WTC11 (cell line): ENCODE results near the gene DENND5A. TPM values are rescaled to one million over a fixed set of nuclear protein-coding genes. Genes with fewer than 3 reads are reported as not detected.
"Not testable (repeated sequence)": the region's sequence is repeated elsewhere in the genome, so short reads cannot be mapped to it uniquely, and the experiment has no call there.

Source experiments
- ATAC-seq: fragments of 200-7000 bp; cut with Tn5 transposase; 2 replicates; pipeline ENCODE4 v1.10.0; 2021; ENCODE audit warnings: mild to moderate bottlenecking, moderate library complexity
- CTCF ChIA-PET: fragments of 300-600 bp; sonication (Branson Sonifier 250); formaldehyde crosslinking; loops from one replicate; lab custom pipeline; 2021; ENCODE audit warnings: antibody characterized with exemption; lab: Charles Lee
- POLR2A ChIA-PET: fragments of 350-600 bp; sonication (Branson Sonifier 250); formaldehyde crosslinking; loops from one replicate; lab custom pipeline; 2021; ENCODE audit warnings: antibody characterized with exemption; lab: Charles Lee
- DNase-seq: peaks from one replicate; pipeline ENCODE4 v3.0.0; 2021; ENCODE audit warnings: low spot score
- H3K27ac Mint-ChIP-seq: 2 replicates; pipeline ENCODE4 v1.8.0; 2021; ENCODE audit warnings: mixed read lengths
- H3K27me3 Mint-ChIP-seq: 2 replicates; pipeline ENCODE4 v1.8.0; 2021; ENCODE audit warnings: low read depth, mild to moderate bottlenecking, moderate library complexity, mixed read lengths
- H3K36me3 Mint-ChIP-seq: 2 replicates; pipeline ENCODE4 v1.8.0; 2021; ENCODE audit warnings: mixed read lengths
- H3K4me1 Mint-ChIP-seq: 2 replicates; pipeline ENCODE4 v1.8.0; 2022; ENCODE audit warnings: mixed read lengths
- H3K4me3 Mint-ChIP-seq: 2 replicates; pipeline ENCODE4 v1.8.0; 2021; ENCODE audit warnings: mild to moderate bottlenecking, moderate library complexity, mixed read lengths
- H3K9me3 Mint-ChIP-seq: 2 replicates; pipeline ENCODE4 v1.8.0; 2021; ENCODE audit warnings: mixed read lengths
- AR ChIP-seq: fragments of 250-450 bp; sonication (Bioruptor Pico); IDR thresholded peaks from 2 replicates; pipeline ENCODE4 v1.9.0; 2021; ENCODE audit warnings: mild to moderate bottlenecking
- ATF1 ChIP-seq: sonication (generic); formaldehyde crosslinking; IDR thresholded peaks from 2 replicates; pipeline ENCODE4 v1.8.1; 2023; ENCODE audit warnings: mild to moderate bottlenecking, moderate library complexity, missing genetic modification reagents
- CBFB ChIP-seq: sonication (generic); formaldehyde crosslinking; IDR thresholded peaks from 2 replicates; pipeline ENCODE4 v1.8.1; 2022; ENCODE audit warnings: mild to moderate bottlenecking, low read depth, missing genetic modification reagents
- E2F4 ChIP-seq: sonication (generic); formaldehyde crosslinking; IDR thresholded peaks from 2 replicates; pipeline ENCODE4 v1.8.1; 2022; ENCODE audit warnings: low read depth, mild to moderate bottlenecking, moderate library complexity, missing genetic modification reagents, borderline replicate concordance
- ELF4 ChIP-seq: sonication (generic); formaldehyde crosslinking; IDR thresholded peaks from 2 replicates; pipeline ENCODE4 v1.8.1; 2022; ENCODE audit warnings: low read depth, mild to moderate bottlenecking, moderate library complexity, missing genetic modification reagents
- FOXP1 ChIP-seq: sonication (generic); formaldehyde crosslinking; IDR thresholded peaks from 2 replicates; pipeline ENCODE4 v1.8.0; 2022; ENCODE audit warnings: missing genetic modification reagents, mild to moderate bottlenecking, moderate library complexity, borderline replicate concordance
- JAZF1 ChIP-seq: fragments of 250-450 bp; sonication (Bioruptor Pico); IDR thresholded peaks from 2 replicates; pipeline ENCODE4 v1.9.0; 2021; ENCODE audit warnings: moderate library complexity, mild to moderate bottlenecking, inconsistent platforms
- MLX ChIP-seq: sonication (generic); formaldehyde crosslinking; IDR thresholded peaks from 2 replicates; pipeline ENCODE4 v1.8.1; 2023; ENCODE audit warnings: mild to moderate bottlenecking, missing genetic modification reagents, moderate library complexity
- MXD4 ChIP-seq: fragments of 250-450 bp; sonication (Bioruptor Pico); IDR thresholded peaks from 2 replicates; pipeline ENCODE4 v1.8.0; 2021; ENCODE audit warnings: mild to moderate bottlenecking, moderate library complexity, borderline replicate concordance
- MYBL2 ChIP-seq: sonication (generic); formaldehyde crosslinking; IDR thresholded peaks from 2 replicates; pipeline ENCODE4 v1.8.1; 2023; ENCODE audit warnings: mild to moderate bottlenecking, moderate library complexity, missing genetic modification reagents
- NFE2L1 ChIP-seq: sonication (generic); formaldehyde crosslinking; IDR thresholded peaks from 2 replicates; pipeline ENCODE4 v1.8.1; 2023; ENCODE audit warnings: missing genetic modification reagents
- NR1H2 ChIP-seq: sonication (generic); formaldehyde crosslinking; IDR thresholded peaks from 2 replicates; pipeline ENCODE4 v1.9.0; 2021; ENCODE audit warnings: mild to moderate bottlenecking, moderate library complexity, missing genetic modification reagents
- RELA ChIP-seq: sonication (generic); formaldehyde crosslinking; IDR thresholded peaks from 2 replicates; pipeline ENCODE4 v1.8.1; 2022; ENCODE audit warnings: missing genetic modification reagents, mild to moderate bottlenecking, borderline replicate concordance
- SMAD4 ChIP-seq: sonication (generic); formaldehyde crosslinking; IDR thresholded peaks from 2 replicates; pipeline ENCODE4 v1.8.0; 2022; ENCODE audit warnings: mild to moderate bottlenecking, missing genetic modification reagents
- TCF7 ChIP-seq: sonication (generic); formaldehyde crosslinking; IDR thresholded peaks from 2 replicates; pipeline ENCODE4 v1.8.0; 2022; ENCODE audit warnings: mild to moderate bottlenecking, low read depth, missing genetic modification reagents, moderate library complexity
- TEAD1 ChIP-seq: sonication (generic); formaldehyde crosslinking; IDR thresholded peaks from 2 replicates; pipeline ENCODE4 v1.8.0; 2022; ENCODE audit warnings: mild to moderate bottlenecking, missing genetic modification reagents
- ZBTB21 ChIP-seq: sonication (generic); formaldehyde crosslinking; IDR thresholded peaks from 2 replicates; pipeline ENCODE4 v1.8.1; 2023; ENCODE audit warnings: mild to moderate bottlenecking, missing genetic modification reagents, borderline replicate concordance
- ZNF121 ChIP-seq: sonication (generic); formaldehyde crosslinking; IDR thresholded peaks from 2 replicates; pipeline ENCODE4 v1.8.0; 2023; ENCODE audit warnings: missing genetic modification reagents
- ZNF423 ChIP-seq: fragments of 250-450 bp; sonication (Bioruptor Pico); IDR thresholded peaks from 2 replicates; pipeline ENCODE4 v2.1.2; 2022; ENCODE audit warnings: mild to moderate bottlenecking, moderate library complexity
- ZNF425 ChIP-seq: fragments of 250-450 bp; sonication (Bioruptor Pico); conservative IDR thresholded peaks from 2 replicates; pipeline ENCODE4 v1.9.0; 2021; ENCODE audit warnings: mild to moderate bottlenecking
- total RNA-seq: library from RNA; stranded (reverse); gene quantifications from 3 replicates; pipeline ENCODE4 v1.2.3, GENCODE V29; 2021

The DENND5A gene
- total RNA-seq, 1 experiment from 2014 or later = 69.3 TPM

GRCh38 chr11:9210224-9210921 lies 54.8 kb downstream of the DENND5A start:
- ChIA-PET POLR2A (no interaction called here), CTCF (no interaction called here)
- ATAC-seq = no peak
- Mint-ChIP-seq H3K27me3 (no peaks in the 10 kb centered on the region), H3K4me3 (no peak overlapping the region), H3K4me1 (peaks cover 19% of the 10 kb centered on the region), H3K36me3 (no peaks in the 10 kb centered on the region), H3K9me3 (no peaks in the 10 kb centered on the region), H3K27ac (no peak overlapping the region; the same call in 1 of the 2 replicates)
- TF ChIP-seq MLX = no peak
- no peak for TF ChIP-seq TCF7
- no peak for TF ChIP-seq NR1H2
- TF ChIP-seq TEAD1 (CRISPR knock-in tag) = no peak
- TF ChIP-seq RELA (CRISPR knock-in tag) = no peak
- peak; percentile 85 for TF ChIP-seq ZNF121 (CRISPR knock-in tag)
- TF ChIP-seq ZNF425 = no peak
- no peak for DNase-seq

GRCh38 chr11:9209604-9210003 lies 55.5 kb downstream of the DENND5A start:
- H3K36me3 Mint-ChIP-seq, H3K27ac Mint-ChIP-seq, DNase-seq, H3K27me3 Mint-ChIP-seq, POLR2A ChIA-PET, ATAC-seq, H3K4me3 Mint-ChIP-seq, H3K9me3 Mint-ChIP-seq: not testable (repeated sequence)
- H3K4me1 Mint-ChIP-seq = peaks cover 13% of the 10 kb centered on the region
- CTCF ChIA-PET = interaction anchor here (0.6 to 1.0 kb wide), 2 partner anchors 50 to 296 kb away, joined by 3 to 7 read pairs; no protein-coding TSS in a partner anchor

GRCh38 chr11:9208726-9209501 lies 56.2 kb downstream of the DENND5A start:
- ChIA-PET POLR2A (no interaction called here), CTCF (interaction anchor here (0.6 to 1.0 kb wide), 3 partner anchors 45 to 297 kb away, joined by 3 to 7 read pairs (median 3); no protein-coding TSS in a partner anchor)
- Mint-ChIP-seq H3K4me3 (no peak overlapping the region), H3K4me1 (peaks cover 9% of the 10 kb centered on the region), H3K27ac (peak overlapping the region; percentile 16), H3K36me3 (peaks cover under 1% of the 10 kb centered on the region), H3K9me3 (no peaks in the 10 kb centered on the region), H3K27me3 (no peaks in the 10 kb centered on the region)
- no peak for DNase-seq
- 0 out of 2 replicates have a peak, but pooled peaks have one; percentile 24 for ATAC-seq
- no peak for TF ChIP-seq MXD4 (CRISPR knock-in tag)
- no peak for TF ChIP-seq NFE2L1 (CRISPR knock-in tag)
- TF ChIP-seq ZNF423 (CRISPR knock-in tag) = no peak
- TF ChIP-seq ATF1 = no peak
- no peak for TF ChIP-seq ZNF425
- TF ChIP-seq ZBTB21 (CRISPR knock-in tag) = no peak
- no peak for TF ChIP-seq JAZF1 (CRISPR knock-in tag)
- no peak for TF ChIP-seq FOXP1 (CRISPR knock-in tag)
- TF ChIP-seq ELF4 (CRISPR knock-in tag) = no peak
- TF ChIP-seq AR (CRISPR knock-in tag) = no peak
- no peak for TF ChIP-seq SMAD4 (CRISPR knock-in tag)
- TF ChIP-seq MYBL2 (CRISPR knock-in tag) = no peak
- TF ChIP-seq E2F4 (CRISPR knock-in tag) = no peak
- TF ChIP-seq CBFB (CRISPR knock-in tag) = no peak
